ENCODE data around the gene MOSPD3.
A peak's percentile ranks its signal among the peaks of the same experiment; 100 is the strongest.
"Not testable (repeated sequence)": the region's sequence is repeated elsewhere in the genome, so short reads cannot be mapped to it uniquely, and the experiment has no call there.

MOSPD3 gene, protein sequence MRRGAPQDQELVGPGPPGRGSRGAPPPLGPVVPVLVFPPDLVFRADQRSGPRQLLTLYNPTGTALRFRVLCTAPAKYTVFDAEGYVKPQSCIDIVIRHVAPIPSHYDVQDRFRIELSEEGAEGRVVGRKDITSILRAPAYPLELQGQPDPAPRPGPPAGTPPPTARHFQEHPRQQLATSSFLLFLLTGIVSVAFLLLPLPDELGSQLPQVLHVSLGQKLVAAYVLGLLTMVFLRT

DNA sequence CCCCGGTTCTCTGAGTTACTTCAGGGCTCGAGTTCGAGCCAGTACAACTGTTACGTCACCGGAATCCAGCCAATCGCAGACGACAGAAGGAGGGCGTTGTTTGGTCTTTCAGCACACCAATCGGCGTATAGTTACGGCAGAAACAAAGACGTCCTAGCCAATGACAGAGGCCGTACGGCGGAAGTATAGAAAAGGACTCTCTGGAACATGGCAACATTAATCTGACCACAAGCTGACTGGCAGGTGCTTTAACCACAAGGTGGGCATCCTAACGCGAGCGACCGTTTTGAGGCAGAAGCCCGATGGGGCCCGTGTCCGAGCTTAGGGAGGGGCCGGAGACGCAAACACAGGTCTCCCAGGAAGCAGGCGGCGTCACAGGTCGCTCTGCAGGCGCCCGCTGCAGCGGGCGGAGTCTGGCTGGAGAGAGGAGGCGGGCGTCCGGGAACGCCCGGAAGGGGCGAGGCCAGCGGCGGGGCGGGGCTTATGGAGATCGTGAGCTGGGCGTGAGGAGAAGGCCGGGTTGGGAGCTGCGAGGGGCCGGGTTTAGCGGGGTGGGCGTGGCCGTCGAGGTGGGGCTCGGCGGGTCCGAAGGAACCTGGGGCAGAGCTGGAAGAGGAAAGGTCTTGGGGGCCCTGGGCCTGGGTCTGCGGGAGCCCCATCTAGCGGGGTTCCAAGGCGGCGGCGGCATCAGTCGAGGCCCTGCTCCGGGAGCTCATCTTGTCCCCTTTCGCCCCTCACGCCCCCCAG lies at the start of gene MOSPD3:
Gene MOSPD3, plus strand, starts transcription at position 558 of the 747 bp plus-strand sequence. CDS start 252 bp downstream, outside the sequence.
- peak; percentile 99 for DNase-seq (ENCODE audit: low read depth)

DNA sequence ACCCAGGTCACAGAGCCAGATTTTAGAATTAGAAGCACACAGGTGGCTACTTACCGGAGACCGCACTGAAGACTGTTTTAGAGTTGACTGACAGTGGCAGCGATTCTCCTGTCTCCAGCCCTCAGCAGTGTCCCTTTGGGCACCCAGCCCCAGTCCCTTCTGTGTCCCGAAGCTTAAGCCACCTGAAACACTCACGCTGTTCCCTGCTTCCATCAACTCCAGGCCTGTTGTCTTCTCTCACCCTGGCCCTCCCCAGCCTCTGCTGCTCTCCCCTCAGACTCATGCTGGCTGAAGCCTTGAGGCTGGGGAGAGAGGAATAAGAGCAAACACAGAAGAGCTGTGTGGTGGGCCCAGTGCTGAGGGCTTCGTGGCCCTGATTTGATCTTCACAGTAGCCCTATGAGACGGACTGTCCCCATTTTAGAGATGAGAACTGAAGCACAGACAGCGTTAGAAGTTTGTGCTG lies 49.2 kb upstream of the MOSPD3 start:
- DNase-seq (ENCODE audit: low read depth), result no peak

DNA sequence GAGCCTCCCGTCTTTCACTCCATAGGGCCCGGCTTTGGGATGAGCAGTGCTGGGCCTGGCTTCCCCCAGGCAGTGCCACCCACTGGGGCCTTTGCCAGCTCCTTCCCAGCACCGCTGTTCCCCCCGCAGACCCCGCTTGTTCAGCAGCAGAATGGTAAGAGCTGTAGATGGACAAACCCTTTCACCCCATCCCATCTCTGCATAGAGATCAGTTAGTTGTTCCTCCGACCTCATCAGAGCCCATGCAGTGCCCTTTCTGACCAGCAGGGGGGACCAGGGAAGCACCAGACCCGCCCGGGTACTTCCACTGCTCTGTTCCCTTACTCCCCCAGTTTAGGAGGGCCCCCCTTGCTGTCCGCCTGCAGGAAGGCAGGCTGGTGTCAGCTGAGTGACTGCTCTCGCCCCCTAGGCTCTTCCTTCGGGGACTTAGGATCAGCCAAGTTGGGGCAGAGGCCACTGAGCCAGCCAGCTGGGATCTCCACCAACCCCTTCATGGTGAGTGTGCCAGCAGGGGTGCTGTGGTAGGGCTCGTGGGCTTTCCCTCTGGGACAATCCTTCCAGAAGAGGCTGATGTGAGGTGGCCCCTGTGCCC lies 48.4 kb upstream of the MOSPD3 start:
- DNase-seq (ENCODE audit: low read depth), result peak; percentile 51

DNA sequence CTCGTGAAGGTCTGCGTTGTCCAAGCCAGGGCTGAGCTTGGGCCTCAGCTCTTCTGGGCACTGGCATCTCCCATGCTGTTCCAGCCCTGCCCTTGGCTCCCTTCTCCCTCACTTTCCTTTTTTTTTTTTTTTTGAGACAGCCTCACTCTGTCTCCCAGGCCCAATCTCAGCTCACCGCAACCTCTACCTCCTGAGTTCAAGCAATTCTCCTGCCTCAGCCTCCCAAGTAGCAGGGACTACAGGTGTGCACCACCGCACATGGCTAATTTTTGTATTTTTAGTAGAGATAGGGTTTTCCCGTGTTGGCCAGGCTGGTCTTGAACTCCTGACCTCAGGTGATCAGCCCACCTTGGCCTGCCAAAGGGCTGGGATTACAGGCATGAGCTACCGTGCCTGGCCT lies 47.9 kb upstream of the MOSPD3 start:
- not testable (repeated sequence) for DNase-seq (ENCODE audit: low read depth)

DNA sequence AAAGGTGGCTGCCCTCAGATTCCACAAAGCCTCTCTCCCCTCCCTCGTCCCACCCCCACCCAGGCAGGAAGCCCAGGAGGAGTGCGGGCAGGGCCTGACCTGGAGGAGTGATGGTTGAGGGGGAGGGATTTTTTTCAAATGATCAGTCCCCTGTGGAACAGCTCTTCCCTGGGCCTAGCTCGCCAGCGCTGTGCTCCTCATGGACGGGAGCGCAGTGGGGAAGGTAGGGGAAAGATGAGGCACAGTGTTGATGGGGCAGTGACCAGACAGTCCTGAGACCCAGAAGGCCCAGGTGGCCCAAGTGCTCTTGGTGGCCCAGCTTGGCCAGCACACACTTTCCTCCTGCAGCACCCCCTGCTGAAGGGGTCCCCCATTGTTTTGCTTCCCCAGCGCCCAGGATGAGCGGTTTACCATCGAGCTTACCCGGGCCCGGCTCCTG lies 47.2 kb upstream of the MOSPD3 start:
- no peak for DNase-seq (ENCODE audit: low read depth)

DNA sequence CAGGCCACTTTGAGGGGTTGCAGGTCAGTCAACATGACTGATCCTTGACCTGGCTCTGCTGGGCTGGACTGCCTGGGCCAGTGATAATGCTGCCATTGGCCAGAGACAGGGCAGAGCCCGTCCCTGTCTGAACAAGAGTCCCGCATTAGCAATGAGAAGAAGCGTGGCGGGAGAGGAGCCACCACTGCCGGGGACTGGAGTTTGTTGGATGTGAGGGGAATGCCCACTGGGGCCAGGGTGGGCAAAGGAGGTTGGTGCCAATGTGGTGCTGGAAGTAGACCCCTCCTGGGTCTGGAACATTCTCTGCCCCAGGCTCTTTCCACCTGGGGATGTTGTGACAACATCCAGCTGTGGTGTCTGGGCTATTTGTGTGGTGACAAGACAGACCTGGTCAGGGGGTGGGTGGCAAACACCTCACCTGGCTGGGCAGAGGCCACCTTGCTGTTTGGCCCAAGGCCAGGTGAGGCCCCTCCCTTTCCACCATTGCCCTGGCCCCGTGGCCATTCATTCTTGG lies 46.3 kb upstream of the MOSPD3 start:
- no peak for DNase-seq (ENCODE audit: low read depth)

DNA sequence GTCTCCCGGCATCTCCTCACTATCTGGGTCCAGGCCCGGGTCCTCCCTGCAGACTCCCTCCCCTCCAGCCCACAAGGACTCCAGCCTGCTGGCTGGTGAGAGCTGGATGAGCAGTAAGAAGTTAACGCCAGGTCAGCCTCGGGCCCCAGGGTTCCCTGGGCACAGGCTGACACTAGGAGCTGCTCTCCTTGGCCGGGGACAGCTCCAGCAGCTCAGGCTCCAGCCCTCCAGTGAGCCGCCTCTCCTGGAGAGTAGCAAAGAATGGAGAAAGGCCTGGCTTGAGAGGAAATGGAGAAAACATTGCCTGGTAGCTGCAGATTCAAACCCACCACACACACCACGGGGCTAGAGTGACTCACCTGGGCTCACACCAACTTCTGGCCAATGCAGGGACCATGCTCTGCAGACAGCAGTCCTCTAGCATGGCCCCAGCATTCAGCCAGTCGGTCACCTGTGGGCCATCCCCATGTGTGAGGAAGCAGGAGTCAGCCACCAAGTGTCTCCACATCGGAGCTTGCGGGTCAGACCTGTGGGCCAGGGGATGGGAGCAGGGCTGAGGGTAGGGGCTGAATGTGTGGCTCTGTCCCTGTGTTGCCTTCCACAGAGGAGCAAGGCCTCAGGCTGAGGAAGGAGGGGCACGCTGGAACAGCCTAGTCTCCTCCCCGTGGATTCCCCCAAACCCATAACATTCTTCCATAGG lies 45.2 kb upstream of the MOSPD3 start:
- no peak for DNase-seq (ENCODE audit: low read depth)

DNA sequence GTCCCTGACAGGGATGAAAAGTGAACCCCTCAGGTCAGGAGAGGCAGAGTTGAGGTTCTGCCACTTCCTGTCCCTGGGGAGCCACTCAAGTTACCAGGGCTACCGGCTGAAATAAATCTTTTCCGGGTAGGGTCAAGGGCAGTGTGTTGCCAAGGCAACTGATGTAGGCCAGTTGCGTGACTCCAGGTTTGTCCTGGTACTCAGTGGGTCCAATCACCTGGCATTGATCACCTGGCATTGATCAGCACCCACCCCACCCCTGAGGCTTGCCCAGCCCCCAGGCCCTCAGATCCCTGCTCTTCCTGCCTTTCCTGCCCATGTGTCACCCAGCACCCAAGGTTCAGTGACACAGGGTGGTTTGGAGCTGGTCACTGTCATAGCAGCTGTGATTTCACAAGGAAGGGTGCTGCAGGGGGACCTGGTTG lies 44.6 kb upstream of the MOSPD3 start:
- DNase-seq (ENCODE audit: low read depth), result no peak

DNA sequence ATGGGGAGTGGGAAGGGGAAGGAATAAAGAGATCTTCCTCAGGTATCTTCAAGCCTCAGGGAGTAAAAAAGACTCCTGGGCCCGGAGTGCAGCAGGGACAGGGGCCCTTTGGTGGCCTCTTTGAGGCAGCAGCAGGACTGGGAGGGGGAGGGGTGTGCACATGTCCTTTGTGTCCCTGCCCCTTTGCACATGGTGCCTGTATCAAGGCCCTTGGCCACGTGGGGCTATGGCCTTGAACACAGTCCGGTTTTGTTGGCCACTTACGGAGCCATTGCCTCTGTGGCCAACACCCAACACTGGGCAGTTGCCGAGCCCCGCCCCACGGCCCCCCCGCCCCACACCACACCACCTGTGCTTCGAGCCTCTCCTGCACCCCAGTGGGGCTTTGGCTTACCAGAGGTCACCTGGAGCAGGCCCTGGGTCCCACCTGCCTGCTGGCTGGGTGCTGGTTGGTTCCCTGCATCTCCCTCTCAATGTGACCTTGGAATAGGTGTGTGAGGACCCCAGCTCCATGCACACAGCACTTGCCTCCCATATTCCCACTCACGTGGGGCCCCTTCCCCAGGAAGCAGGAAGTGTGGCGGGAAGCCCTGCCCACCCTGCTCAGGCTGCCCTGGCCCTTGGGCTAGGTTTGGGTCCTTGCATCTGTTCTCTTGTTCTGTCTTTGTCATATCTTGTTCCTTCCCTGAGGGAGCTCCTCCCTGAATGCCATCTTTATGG lies 44.0 kb upstream of the MOSPD3 start:
- DNase-seq (ENCODE audit: low read depth), result no peak

DNA sequence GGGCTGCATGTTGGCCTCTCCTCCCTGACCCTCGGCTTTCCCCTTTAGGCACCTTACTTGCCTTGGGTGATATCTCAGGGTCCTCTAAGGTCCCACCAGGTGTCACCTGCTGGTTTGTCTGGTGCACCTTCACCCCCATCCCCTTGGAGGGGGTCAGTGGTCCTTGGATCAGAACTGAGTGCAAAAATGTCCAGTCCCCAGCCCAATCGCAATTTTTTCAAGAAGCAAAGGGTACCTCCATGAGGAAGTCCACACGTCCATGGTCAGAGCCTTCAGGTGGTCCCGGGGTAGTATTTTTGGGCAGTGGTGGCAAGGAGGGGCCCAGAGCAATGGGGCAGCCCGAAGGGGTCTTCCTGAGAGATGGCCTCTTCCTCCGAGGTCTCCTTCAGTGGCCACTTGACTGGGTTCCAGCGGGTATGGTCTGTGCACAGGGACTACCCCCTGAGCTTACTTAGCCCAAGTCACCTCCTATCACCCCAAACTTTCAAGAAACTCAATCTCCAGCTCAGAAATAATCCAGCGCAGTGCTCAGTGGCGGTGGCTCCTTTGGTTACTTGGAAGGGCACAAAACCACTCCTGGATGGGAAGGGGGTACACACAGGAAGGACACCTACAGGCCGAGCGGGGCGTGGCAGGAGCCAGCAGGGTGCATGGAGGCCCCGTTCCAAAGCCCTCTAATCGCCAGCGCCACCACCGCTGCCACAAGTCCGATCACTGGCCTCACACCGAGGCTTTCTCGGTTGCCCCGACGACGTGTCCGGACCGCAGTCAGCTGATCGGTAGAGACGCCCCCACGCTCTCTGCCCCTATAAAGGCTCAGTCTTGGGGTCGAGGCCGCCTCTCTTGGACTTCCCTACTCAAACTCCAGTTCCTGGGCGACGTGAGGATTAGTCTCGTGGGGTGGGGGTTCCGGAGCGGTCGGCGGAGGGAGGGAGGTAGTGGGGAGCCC lies 43.2 kb upstream of the MOSPD3 start:
- DNase-seq (ENCODE audit: low read depth), result no peak

DNA sequence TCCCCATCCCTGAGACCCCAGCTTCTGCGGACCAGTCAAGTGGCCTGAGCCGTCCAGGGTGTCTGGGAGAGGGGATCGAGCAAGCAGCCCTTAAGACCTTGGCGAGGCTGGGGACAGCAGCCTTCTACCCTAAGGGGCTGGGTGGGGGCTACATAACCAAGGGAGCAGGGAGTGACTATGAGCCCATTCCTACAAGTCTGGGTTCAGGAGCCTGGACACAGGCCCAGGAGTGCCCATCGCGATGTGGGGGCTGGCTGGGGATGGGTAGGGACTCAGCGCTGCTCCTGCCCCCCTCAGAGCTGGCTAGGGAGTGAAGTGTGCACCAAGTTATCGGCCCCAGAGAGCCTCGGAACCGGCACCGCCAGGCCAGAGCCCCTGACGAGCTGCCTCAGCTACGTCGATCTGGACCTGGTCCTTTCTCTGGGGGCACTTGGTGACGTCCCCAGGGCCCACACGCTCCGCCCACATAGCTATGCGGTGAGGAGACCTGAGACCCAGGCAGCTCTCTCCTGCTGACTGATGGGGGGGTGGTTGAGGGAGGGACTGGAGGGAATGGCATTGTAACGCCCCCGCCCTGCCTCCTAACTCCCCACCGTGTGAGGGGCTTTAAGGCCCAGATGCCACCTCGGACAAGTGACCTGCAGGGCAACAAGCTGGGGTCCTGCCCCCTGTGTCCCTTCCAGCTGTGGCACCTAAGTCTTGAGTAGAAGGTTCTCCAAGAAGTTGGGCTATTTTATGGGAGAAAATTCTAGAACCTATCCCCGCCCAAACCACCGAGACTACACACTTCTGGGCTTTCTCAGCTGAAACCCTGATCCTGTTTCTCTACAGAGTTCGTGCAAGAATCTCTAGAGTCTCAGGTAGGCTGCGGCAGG lies 41.1 kb upstream of the MOSPD3 start:
- DNase-seq (ENCODE audit: low read depth), result no peak

DNA sequence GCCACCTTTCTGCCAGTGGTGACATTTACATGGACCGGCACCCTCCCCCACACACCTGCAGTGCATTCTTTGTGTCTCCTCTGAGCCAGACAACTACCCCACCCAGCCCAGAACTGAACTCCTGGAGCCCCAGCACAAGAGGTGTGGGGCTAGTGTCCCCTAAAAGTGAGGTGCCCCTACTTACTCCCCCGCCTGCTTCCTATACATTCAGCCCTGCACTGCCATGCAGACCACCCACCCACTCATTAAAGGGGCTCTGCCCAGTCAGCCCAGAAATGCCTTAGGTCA lies 40.6 kb upstream of the MOSPD3 start:
- DNase-seq (ENCODE audit: low read depth), result no peak

DNA sequence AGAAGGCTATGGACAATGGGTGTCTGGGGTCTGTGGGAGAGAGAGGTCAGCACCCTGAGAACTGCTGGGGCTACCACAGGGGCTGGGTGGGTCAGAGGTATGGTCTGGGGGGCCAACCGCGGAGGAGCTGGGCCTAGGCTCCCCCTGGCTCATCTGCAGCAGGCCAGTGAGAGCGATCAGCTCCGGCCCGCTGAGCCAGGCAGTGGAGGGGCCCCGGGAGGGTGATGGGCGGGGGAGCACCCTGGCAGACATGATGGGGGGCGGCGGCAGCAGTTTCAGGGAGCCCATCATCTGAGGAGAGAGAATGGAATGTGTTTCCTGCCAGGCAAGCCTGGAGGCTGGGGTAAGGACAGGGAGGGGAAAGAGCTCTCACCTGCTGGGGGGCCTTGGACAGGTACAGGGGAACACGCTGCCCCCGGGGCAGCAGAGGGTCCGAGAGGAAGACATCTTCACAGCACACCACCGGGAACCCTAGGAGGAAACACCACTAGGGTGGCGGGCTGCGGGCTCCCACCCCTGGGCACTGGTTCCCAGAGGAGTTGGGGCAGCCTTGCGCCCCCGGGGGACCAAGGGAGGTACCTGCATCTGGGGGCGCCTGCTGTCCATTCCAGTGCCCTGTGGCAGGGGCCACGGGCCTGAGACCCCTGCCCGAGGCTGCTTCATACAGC lies 39.9 kb upstream of the MOSPD3 start:
- DNase-seq (ENCODE audit: low read depth), result no peak

DNA sequence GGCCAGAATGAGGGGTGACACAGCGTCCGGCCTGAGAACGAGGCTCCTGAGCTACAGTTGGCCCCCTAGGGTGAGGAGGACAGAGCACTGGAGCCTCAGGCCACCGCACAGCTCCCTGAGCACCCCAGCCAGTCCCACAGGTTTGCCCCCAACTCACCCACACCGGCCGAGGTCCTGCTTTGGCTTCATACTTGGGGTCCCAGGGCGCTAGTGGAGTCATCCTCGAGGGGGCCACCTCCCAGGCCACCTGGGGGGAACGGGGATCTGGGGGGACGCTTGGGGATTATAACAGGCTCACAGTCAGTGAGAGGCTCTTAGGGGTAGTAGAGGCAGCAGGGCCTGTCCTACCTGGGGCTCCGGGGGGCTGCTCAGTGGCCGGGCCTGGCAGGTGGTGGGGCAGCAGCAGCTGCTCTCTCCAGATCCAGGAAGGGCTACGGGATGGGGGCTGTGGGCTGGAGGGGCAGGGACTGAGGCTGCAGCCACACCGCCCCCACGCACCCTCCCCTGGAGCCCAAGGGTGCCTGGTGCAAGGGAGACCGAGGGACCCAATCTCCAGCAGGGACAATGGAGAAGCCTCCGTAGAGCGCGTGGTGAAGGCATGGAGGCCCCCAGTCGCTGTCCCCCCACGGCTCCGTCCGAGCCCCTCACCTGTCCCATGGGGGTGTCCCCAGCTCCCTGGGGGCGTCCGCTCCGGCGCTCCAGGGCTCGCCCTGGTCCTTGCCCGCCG lies 39.2 kb upstream of the MOSPD3 start:
- no peak for DNase-seq (ENCODE audit: low read depth)

DNA sequence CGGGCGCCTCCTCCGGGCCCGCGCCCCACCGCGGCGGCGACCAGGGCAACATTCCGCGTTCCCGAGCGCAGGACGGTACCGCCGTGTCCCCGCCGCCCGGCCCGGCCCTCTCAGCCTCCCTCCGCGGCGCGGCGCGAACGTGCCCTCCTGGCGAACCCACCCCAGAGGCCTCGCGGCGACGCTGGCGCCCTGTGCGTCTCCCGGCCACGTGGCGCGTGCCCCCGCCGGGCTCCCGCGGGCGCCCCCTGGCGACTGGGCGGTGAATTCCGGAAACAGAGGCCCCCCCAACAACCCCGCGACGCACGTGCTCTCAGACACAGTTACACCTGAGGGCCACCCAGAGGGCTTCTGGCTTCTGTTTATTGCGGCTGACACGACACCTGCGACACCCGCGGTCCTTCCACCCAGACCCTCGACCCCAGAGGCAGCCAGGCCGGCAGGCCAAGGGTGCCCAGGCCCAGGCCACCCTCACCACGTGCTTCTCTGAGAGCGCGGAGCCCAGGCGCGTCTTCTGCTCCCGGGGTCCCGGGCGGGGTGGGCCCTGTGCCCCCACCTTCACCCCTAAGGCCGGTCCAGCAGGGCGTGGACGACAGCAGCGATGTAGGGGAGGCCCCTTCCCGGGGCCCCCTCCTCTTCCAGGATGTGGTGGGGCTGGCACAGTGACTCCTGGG lies 38.5 kb upstream of the MOSPD3 start, which contains the start of gene SAP25:
Gene SAP25, minus strand, starts transcription at position 210 of the 671 bp plus-strand sequence. Its CDS starts 158 bp downstream, at position 52.
- DNase-seq (ENCODE audit: low read depth), result no peak

DNA sequence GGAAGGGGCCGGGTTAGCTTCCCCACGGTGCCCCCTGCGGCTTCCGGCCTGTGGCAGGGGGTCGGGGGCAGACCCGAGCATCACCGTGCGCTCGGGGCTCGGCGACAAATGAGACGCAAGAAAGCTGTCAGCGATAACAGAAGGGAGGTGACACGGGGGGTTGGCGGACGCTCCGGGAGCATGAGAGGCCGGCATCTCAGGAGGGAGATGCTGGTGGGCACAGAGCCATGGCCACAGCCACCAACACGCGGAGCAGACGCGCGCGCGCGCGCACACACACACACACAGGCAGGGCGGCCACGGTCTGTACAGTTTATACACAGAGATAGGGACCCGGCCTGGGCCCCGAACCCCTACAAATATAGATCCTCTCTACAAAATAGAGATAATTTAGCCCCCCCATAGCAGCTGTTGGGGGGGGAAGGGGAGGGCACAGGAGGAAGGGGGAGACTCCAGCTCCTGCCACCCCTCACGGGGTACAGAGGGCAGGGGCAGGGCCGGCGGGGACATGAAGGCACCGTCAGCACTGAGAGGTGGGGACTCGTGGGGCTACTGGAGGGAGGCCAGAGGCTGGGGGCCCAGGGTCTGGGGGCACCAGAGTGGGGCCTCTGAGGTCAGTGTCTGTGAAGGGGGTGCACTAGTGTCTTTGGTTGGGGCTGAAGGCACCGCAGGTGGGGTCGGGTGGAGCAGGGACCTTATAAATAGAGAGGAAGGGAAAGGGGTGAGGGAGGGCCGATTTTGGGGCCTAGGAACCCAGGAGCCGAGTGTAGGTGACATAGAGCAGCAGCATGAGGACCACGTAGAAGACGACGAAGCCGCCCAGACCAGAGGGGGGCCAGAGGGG lies 37.8 kb upstream of the MOSPD3 start:
- no peak for DNase-seq (ENCODE audit: low read depth)

DNA sequence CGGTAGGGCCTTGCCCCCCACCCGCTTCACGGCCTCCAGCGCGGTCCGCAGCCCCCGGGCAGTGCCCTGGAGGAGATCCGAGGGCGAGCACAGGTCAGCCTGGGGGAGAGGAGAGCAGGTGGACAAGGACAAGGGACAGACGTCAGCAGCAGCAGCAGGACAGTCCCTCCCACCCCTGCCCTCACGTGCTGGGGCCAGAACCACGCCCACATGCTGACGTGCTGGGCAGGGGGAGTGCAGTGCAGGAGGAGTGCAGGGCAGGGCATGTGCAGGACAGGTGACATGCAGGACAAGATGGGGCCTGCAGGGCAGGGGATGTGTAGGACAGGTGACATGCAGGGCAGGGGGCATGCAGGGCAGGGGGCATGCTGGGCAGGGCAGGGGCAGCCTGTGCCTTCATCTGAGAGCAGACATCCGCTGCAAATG lies 37.1 kb upstream of the MOSPD3 start:
- DNase-seq (ENCODE audit: low read depth), result no peak

Data from fibroblast of the conjunctiva (primary cell).